GM13976 (cell line): Measurements from ENCODE around the gene NOTCH4.
"Not testable (repeated sequence)": the region's sequence is repeated elsewhere in the genome, so short reads cannot be mapped to it uniquely, and the experiment has no call there.

Source experiments
- DNase-seq: peaks from one replicate; pipeline ENCODE4 v3.0.0; 2012; ENCODE audit warnings: low spot score
- CTCF ChIP-seq: IDR thresholded peaks from 2 replicates; pipeline ENCODE4 v1.5.1; 2012; ENCODE audit warnings: borderline replicate concordance, mild to moderate bottlenecking; ENCODE audit not compliant: insufficient read depth; ENCODE audit errors: extremely low read depth, missing control alignments, control extremely low read depth
- in situ Hi-C: fragments of 300-500 bp; cut with MboI; formaldehyde crosslinking; loops from one replicate; pipeline ENCODE4 v1.12.0; 2022; ENCODE audit warnings: low sequenced_read_pairs, mixed read lengths, inconsistent platforms; ENCODE audit not compliant: unreplicated experiment

Gene NOTCH4

GRCh38 chr6:32190054-32190851 lies 33.6 kb downstream of the NOTCH4 start, which contains the start of gene PBX2:
TSS of gene PBX2 (minus strand) at chr6:32190202. CDS start at chr6:32189915, 287 bp downstream.
- in situ Hi-C loops, result no loop called here
- peak; percentile 5 for TF ChIP-seq CTCF
- peak; percentile 89 for DNase-seq

GRCh38 chr6:32189742-32190053 lies 34.2 kb downstream of the NOTCH4 start:
- in situ Hi-C loops, result no loop called here
- DNase-seq, result no peak
- TF ChIP-seq CTCF, result no peak

GRCh38 chr6:32189069-32189741 lies 34.7 kb downstream of the NOTCH4 start:
- no peak for DNase-seq
- in situ Hi-C loops, result no loop called here
- TF ChIP-seq CTCF, result no peak

- TF ChIP-seq CTCF, result no peak
- no peak for DNase-seq
Measured at GRCh38 chr6:32188381-32189068, 35.3 kb downstream of the NOTCH4 start.

GRCh38 chr6:32187725-32188380 lies 36.0 kb downstream of the NOTCH4 start:
- in situ Hi-C loops, DNase-seq: not testable (repeated sequence)

More at GRCh38 chr6:32188381-32189068, 35.3 kb downstream of the NOTCH4 start:
- in situ Hi-C loops, result no loop called here

- in situ Hi-C loops, result no loop called here
- DNase-seq, result no peak
- TF ChIP-seq CTCF, result no peak
Measured at GRCh38 chr6:32187009-32187709, 36.7 kb downstream of the NOTCH4 start.

GRCh38 chr6:32186151-32186840 lies 37.6 kb downstream of the NOTCH4 start:
- in situ Hi-C loops, DNase-seq: not testable (repeated sequence)

GRCh38 chr6:32185681-32186131 lies 38.2 kb downstream of the NOTCH4 start:
- in situ Hi-C loops, DNase-seq: not testable (repeated sequence)
